Keratinocyte (primary cell): ENCODE data around the gene HELZ2. TPM values are rescaled to one million over a fixed set of nuclear protein-coding genes. Genes with fewer than 3 reads are reported as not detected.

Source experiments
- DNase-seq: peaks from one replicate; pipeline ENCODE4 v3.0.0-alpha.2; 2011; ENCODE audit warnings: low read depth, missing footprints, low spot score
- FAIRE-seq: peaks from 2 replicates; lab custom pipeline; 2011; peaks lifted over from hg19 to GRCh38; lab: Jason Lieb, UNC
- H2AFZ ChIP-seq: 2 replicates; pipeline ENCODE4 v1.6.0; 2012; ENCODE audit warnings: low read length, control low read depth, inconsistent platforms; ENCODE audit not compliant: control insufficient read depth
- H3K27ac ChIP-seq: 2 replicates; pipeline ENCODE4 v1.5.1; 2011; ENCODE audit warnings: low read length; ENCODE audit not compliant: control insufficient read depth, insufficient read depth
- H3K27me3 ChIP-seq: 3 replicates; pipeline ENCODE4 v1.6.0; 2011; ENCODE audit warnings: low read length; ENCODE audit not compliant: control insufficient read depth, insufficient read depth; ENCODE audit errors: extremely low read depth
- H3K36me3 ChIP-seq, 2 experiments: 2 replicates in 1 of 2; 3 replicates in 1 of 2; pipeline ENCODE4 v1.5.1; 2011; ENCODE audit warnings: low read length in 2 of 2, mild to moderate bottlenecking in 1 of 2; ENCODE audit not compliant: control insufficient read depth in 2 of 2, insufficient read depth in 2 of 2; ENCODE audit errors: extremely low read depth in 1 of 2
- H3K4me1 ChIP-seq: 3 replicates; pipeline ENCODE4 v1.5.1; 2011; ENCODE audit warnings: low read length; ENCODE audit not compliant: control insufficient read depth, insufficient read depth; ENCODE audit errors: extremely low read depth
- H3K4me2 ChIP-seq: 3 replicates; pipeline ENCODE4 v1.6.0; 2011; ENCODE audit warnings: low read depth, low read length; ENCODE audit not compliant: control insufficient read depth, insufficient read depth; ENCODE audit errors: extremely low read depth
- H3K4me3 ChIP-seq, 3 experiments: fragments of 200-600 bp in 1 of 3; sonication (generic) in 1 of 3; 2 replicates in 2 of 3; 3 replicates in 1 of 3; pipeline ENCODE4 v1.5.1; 2011 to 2016; ENCODE audit warnings: low read length in 3 of 3, mild to moderate bottlenecking in 3 of 3, control low read depth in 2 of 3, inconsistent platforms in 1 of 3, low read depth in 1 of 3, mixed read lengths in 1 of 3, mixed run types in 1 of 3, moderate library complexity in 1 of 3; ENCODE audit not compliant: control insufficient read depth in 2 of 3, insufficient read depth in 2 of 3; ENCODE audit errors: extremely low read depth in 1 of 3
- H3K79me2 ChIP-seq: 2 replicates; pipeline ENCODE4 v1.6.0; 2012; ENCODE audit warnings: low read length; ENCODE audit not compliant: control insufficient read depth, insufficient read depth
- H3K9ac ChIP-seq: 3 replicates; pipeline ENCODE4 v1.6.0; 2011; ENCODE audit warnings: low read length; ENCODE audit not compliant: control insufficient read depth, insufficient read depth; ENCODE audit errors: extremely low read depth
- H3K9me1 ChIP-seq: 3 replicates; pipeline ENCODE4 v1.6.0; 2011; ENCODE audit warnings: low read length; ENCODE audit not compliant: control insufficient read depth, insufficient read depth; ENCODE audit errors: extremely low read depth
- H3K9me3 ChIP-seq: 2 replicates; pipeline ENCODE4 v1.5.1; 2012; ENCODE audit warnings: low read depth, low read length; ENCODE audit not compliant: control insufficient read depth
- H4K20me1 ChIP-seq: 3 replicates; pipeline ENCODE4 v1.6.0; 2011; ENCODE audit warnings: low read length; ENCODE audit not compliant: control insufficient read depth, insufficient read depth; ENCODE audit errors: extremely low read depth
- CTCF ChIP-seq, 3 experiments: IDR thresholded peaks in 1 of 3; conservative IDR thresholded peaks in 1 of 3; optimal IDR thresholded peaks in 1 of 3; 2 replicates in 2 of 3; 3 replicates in 1 of 3; pipeline versions ENCODE3 to v1.5.1; 2011; ENCODE audit warnings: low read length in 3 of 3, mild to moderate bottlenecking in 3 of 3, moderate library complexity in 2 of 3, control low read depth in 1 of 3, inconsistent platforms in 1 of 3; ENCODE audit not compliant: insufficient read depth in 2 of 3; ENCODE audit errors: extremely low read depth in 1 of 3
- EZH2 ChIP-seq: IDR thresholded peaks from one replicate; pipeline ENCODE4 v1.6.1; 2012; ENCODE audit warnings: inconsistent platforms, mild to moderate bottlenecking, low read length, moderate library complexity
- dilution Hi-C: fragments of 300-500 bp; cut with MboI; formaldehyde crosslinking; loops from one replicate; pipeline ENCODE4 v1.7.0; 2020; ENCODE audit warnings: low sequenced_read_pairs; ENCODE audit not compliant: extremely low pct_ligation_motif_present
- polyA plus RNA-seq, 5 experiments: library from polyadenylated mRNA; depleted of rRNA in 3 of 5; stranded (reverse) in 3 of 5; stranded (forward) in 1 of 5; unstranded in 1 of 5; fragments of >200 nt; gene quantifications; 1 replicate in 1 of 5; 2 replicates in 3 of 5; 3 replicates in 1 of 5; pipeline versions ENCODE4 v1.2.1 to v1.2.3, GENCODE V29; 2011 to 2012; ENCODE audit warnings: missing spikeins in 2 of 5, low read depth in 1 of 5, low replicate concordance in 1 of 5

Gene HELZ2
- polyA plus RNA-seq, 1 donor (not counting 4 experiments of a cell fraction or from before 2014, with no cell fraction given): 14.8 TPM

GRCh38 chr20:63612276-63612931 is 38.4 kb upstream of the HELZ2 start:
- H4K20me1 ChIP-seq: no peaks in the 10 kb centered on the region

GRCh38 chr20:63611646-63612045 is 37.6 kb upstream of the HELZ2 start:
- H3K9ac ChIP-seq: no peak overlapping the region
- H3K4me3 ChIP-seq: no peak overlapping the region
- FAIRE-seq: no peak
- DNase-seq: no peak
- no peak overlapping the region for H3K4me2 ChIP-seq
- no peaks in the 10 kb centered on the region for H4K20me1 ChIP-seq
- peaks cover 16% of the 10 kb centered on the region for H3K79me2 ChIP-seq
- no peaks in the 10 kb centered on the region for H3K27me3 ChIP-seq
- no peak overlapping the region for H3K27ac ChIP-seq
- no peaks in the 10 kb centered on the region for H3K9me3 ChIP-seq
- H2AFZ ChIP-seq: no peak overlapping the region
- no peaks in the 10 kb centered on the region for H3K9me1 ChIP-seq
- peaks cover 2% of the 10 kb centered on the region for H3K4me1 ChIP-seq
- TF ChIP-seq CTCF (optimal IDR thresholded peaks at IDR 0.05 in 1 of 3, IDR thresholded peaks at IDR 0.05 in 1 of 3, conservative IDR thresholded peaks at IDR 0.05 in 1 of 3; ENCODE audit: extremely low read depth in 1 of 3, insufficient read depth in 2 of 3, low read length in 3 of 3) (no peak), EZH2 (no peak)
- dilution Hi-C loops: no loop called here
- H3K36me3 ChIP-seq: peaks cover 6 to 7% of the 10 kb centered on the region in 2 experiments

More at GRCh38 chr20:63612276-63612931, 38.4 kb upstream of the HELZ2 start:
- H3K9me3 ChIP-seq: no peaks in the 10 kb centered on the region
- H3K27ac ChIP-seq: no peak overlapping the region
- TF ChIP-seq CTCF (optimal IDR thresholded peaks at IDR 0.05 in 1 of 3, IDR thresholded peaks at IDR 0.05 in 1 of 3, conservative IDR thresholded peaks at IDR 0.05 in 1 of 3; ENCODE audit: extremely low read depth in 1 of 3, insufficient read depth in 2 of 3, low read length in 3 of 3): no peak
- no peak for TF ChIP-seq EZH2
- FAIRE-seq: no peak
- no peak overlapping the region for H3K4me3 ChIP-seq
- dilution Hi-C loops: no loop called here
- H3K36me3 ChIP-seq: peaks cover 6 to 7% of the 10 kb centered on the region in 2 experiments
- no peaks in the 10 kb centered on the region for H3K27me3 ChIP-seq
- H3K79me2 ChIP-seq: peaks cover 14% of the 10 kb centered on the region
- H2AFZ ChIP-seq: no peak overlapping the region
- no peak overlapping the region for H3K4me2 ChIP-seq
- H3K4me1 ChIP-seq: peaks cover 2% of the 10 kb centered on the region
- H3K9ac ChIP-seq: no peak overlapping the region
- DNase-seq: no peak
- H3K9me1 ChIP-seq: no peaks in the 10 kb centered on the region
